Measurements from ENCODE around the gene DIP2B.

- no peak for TF ChIP-seq CBX2 (IDR thresholded peaks at IDR 0.05; ENCODE audit: low read depth, low read length)
- no peak for TF ChIP-seq CBX2 (CRISPR knock-in tag; IDR thresholded peaks at IDR 0.05; ENCODE audit: low read depth)
- no peak for TF ChIP-seq ZNF337 (CRISPR knock-in tag; IDR thresholded peaks at IDR 0.05; ENCODE audit: borderline replicate concordance, low read depth)
- TF ChIP-seq RNF2 (conservative IDR thresholded peaks at IDR 0.05; ENCODE audit: low read depth): no peak
- no peak for TF ChIP-seq TAF15 (IDR thresholded peaks at IDR 0.05; ENCODE audit: low read depth, low read length, poor library complexity, severe bottlenecking)
- no peak for TF ChIP-seq ZNF33B (CRISPR knock-in tag; IDR thresholded peaks at IDR 0.05)
- no peak for TF ChIP-seq MED1 (CRISPR knock-in tag; IDR thresholded peaks at IDR 0.05)
- no peak for TF ChIP-seq POLR2A (IDR thresholded peaks at IDR 0.05; ENCODE audit: insufficient read depth in 1 of 2, low read depth in 2 of 2, low read length in 2 of 2)
- TF ChIP-seq E2F1 (CRISPR knock-in tag; IDR thresholded peaks at IDR 0.05): no peak
Observed at GRCh38 chr12:50507930-50508329, 3.1 kb downstream of the DIP2B start.
